BLaER1 treated with 17β-estradiol and CSF1 and Interleukin-3, amounts not matched to agents 10 nM and 100 nM (cell line): ENCODE measurements around the gene CALB2.

ENCODE experiments used
- H3K27ac ChIP-seq, 11 experiments: shearing (Covaris generic); formaldehyde crosslinking; 2 replicates each; pipeline ENCODE4 v1.8.1; 2022
- H3K27me3 ChIP-seq, 11 experiments: shearing (Covaris generic); formaldehyde crosslinking; 2 replicates each; pipeline ENCODE4 v1.8.1; 2022
- H3K36me3 ChIP-seq, 11 experiments: shearing (Covaris generic); formaldehyde crosslinking; 2 replicates each; pipeline ENCODE4 v1.8.1; 2022
- H3K4me1 ChIP-seq, 10 experiments: shearing (Covaris generic); formaldehyde crosslinking; 2 replicates each; pipeline ENCODE4 v1.8.1; 2022
- H3K4me2 ChIP-seq, 11 experiments: shearing (Covaris generic); formaldehyde crosslinking; 2 replicates each; pipeline ENCODE4 v1.8.1; 2022
- H3K4me3 ChIP-seq, 10 experiments: shearing (Covaris generic); formaldehyde crosslinking; 2 replicates each; pipeline ENCODE4 v1.8.1; 2022
- H3K9ac ChIP-seq, 11 experiments: shearing (Covaris generic); formaldehyde crosslinking; 2 replicates each; pipeline ENCODE4 v1.8.1; 2022
- H3K9me3 ChIP-seq, 11 experiments: shearing (Covaris generic); formaldehyde crosslinking; replicated peaks in 1 of 11; 2 replicates each; pipeline ENCODE4 v1.8.1; 2022
- H4K20me1 ChIP-seq, 11 experiments: shearing (Covaris generic); formaldehyde crosslinking; 2 replicates each; pipeline ENCODE4 v1.8.1; 2022
- Cebpa-rat ChIP-seq, 11 experiments: shearing (Covaris generic); IDR thresholded peaks; 2 replicates each; pipeline ENCODE4 v1.8.1; 2022

The CALB2 gene

GRCh38 chr16:71409011-71409775, 50.7 kb downstream of the CALB2 start:
- Histone ChIP-seq H3K4me2 (peak overlapping the region in 5 of 11 experiments; percentile 76 to 93 (median 87); a peak in 7 of 22 replicates), H4K20me1 (peaks cover 0 to 25% (median 0%) of the 10 kb centered on the region in 11 experiments; a peak in 4 of 22 replicates), H3K27ac (no peak overlapping the region), H3K4me1 (peaks cover 4 to 60% (median 40%) of the 10 kb centered on the region in 10 experiments), H3K9me3 (peaks cover 12 to 23% (median 12%) of the 10 kb centered on the region in 11 experiments), H3K27me3 (peaks cover 0 to 55% (median 0%) of the 10 kb centered on the region in 11 experiments; a peak in 9 of 22 replicates), H3K9ac (no peak overlapping the region), H3K4me3 (no peak overlapping the region), H3K36me3 (peaks cover 0 to 6% (median 0%) of the 10 kb centered on the region in 11 experiments; a peak in 4 of 22 replicates)
- no peak for TF ChIP-seq Cebpa-rat (IDR thresholded peaks at IDR 0.05)

- H3K27me3 ChIP-seq, result peaks cover 0 to 51% (median 0%) of the 10 kb centered on the region in 11 experiments; a peak in 9 of 22 replicates
- peaks cover 4 to 57% (median 40%) of the 10 kb centered on the region in 10 experiments for H3K4me1 ChIP-seq
- no peak overlapping the region for H3K9ac ChIP-seq
- H3K36me3 ChIP-seq, result no peaks in the 10 kb centered on the region
- H3K4me2 ChIP-seq, result peak overlapping the region in 1 of 11 experiments; percentile 15; a peak in 1 of 22 replicates
- H3K9me3 ChIP-seq, result peaks cover 2 to 13% (median 3%) of the 10 kb centered on the region in 11 experiments
- no peak overlapping the region for H3K27ac ChIP-seq
- no peak for TF ChIP-seq Cebpa-rat (IDR thresholded peaks at IDR 0.05)
- peaks cover 0 to 25% (median 0%) of the 10 kb centered on the region in 11 experiments; a peak in 4 of 22 replicates for H4K20me1 ChIP-seq
- H3K4me3 ChIP-seq, result no peak overlapping the region
Measured at GRCh38 chr16:71410146-71410545, 51.6 kb downstream of the CALB2 start.

- Histone ChIP-seq H3K4me1 (peaks cover 4 to 36% (median 21%) of the 10 kb centered on the region in 10 experiments; a peak in 19 of 20 replicates), H3K27me3 (peaks cover 0 to 31% (median 0%) of the 10 kb centered on the region in 11 experiments; a peak in 7 of 22 replicates), H3K4me3 (no peak overlapping the region), H4K20me1 (peaks cover 0 to 18% (median 0%) of the 10 kb centered on the region in 11 experiments; a peak in 4 of 22 replicates), H3K27ac (no peak overlapping the region), H3K4me2 (peak overlapping the region in 8 of 11 experiments; percentile 21 to 58 (median 40); a peak in 12 of 22 replicates), H3K36me3 (no peaks in the 10 kb centered on the region), H3K9ac (no peak overlapping the region), H3K9me3 (no peaks in the 10 kb centered on the region)
- TF ChIP-seq Cebpa-rat (IDR thresholded peaks at IDR 0.05), result no peak
Measured at GRCh38 chr16:71412270-71413160, 54.0 kb downstream of the CALB2 start.

GRCh38 chr16:71413341-71413740, 54.8 kb downstream of the CALB2 start:
- H3K36me3 ChIP-seq, result no peaks in the 10 kb centered on the region
- H4K20me1 ChIP-seq, result peaks cover 0 to 12% (median 0%) of the 10 kb centered on the region in 11 experiments; a peak in 4 of 22 replicates
- no peak overlapping the region for H3K27ac ChIP-seq
- no peak for TF ChIP-seq Cebpa-rat (IDR thresholded peaks at IDR 0.05)
- peaks cover 0 to 25% (median 0%) of the 10 kb centered on the region in 11 experiments; a peak in 7 of 22 replicates for H3K27me3 ChIP-seq
- H3K9me3 ChIP-seq, result no peaks in the 10 kb centered on the region
- H3K4me3 ChIP-seq, result no peak overlapping the region
- H3K4me1 ChIP-seq, result peaks cover 0 to 28% (median 12%) of the 10 kb centered on the region in 10 experiments; a peak in 15 of 20 replicates
- peak overlapping the region in 1 of 11 experiments; percentile 41; a peak in 3 of 22 replicates for H3K4me2 ChIP-seq
- H3K9ac ChIP-seq, result no peak overlapping the region

- H3K4me2 ChIP-seq, result no peak overlapping the region
- no peak overlapping the region for H3K4me3 ChIP-seq
- H3K9me3 ChIP-seq, result no peaks in the 10 kb centered on the region
- H3K4me1 ChIP-seq, result peaks cover 0 to 22% (median 8%) of the 10 kb centered on the region in 10 experiments; a peak in 10 of 20 replicates
- no peak for TF ChIP-seq Cebpa-rat (IDR thresholded peaks at IDR 0.05)
- H3K36me3 ChIP-seq, result no peaks in the 10 kb centered on the region
- no peak overlapping the region for H3K9ac ChIP-seq
- peaks cover 0 to 7% (median 0%) of the 10 kb centered on the region in 11 experiments; a peak in 4 of 22 replicates for H4K20me1 ChIP-seq
- H3K27me3 ChIP-seq, result peaks cover 0 to 20% (median 0%) of the 10 kb centered on the region in 11 experiments; a peak in 7 of 22 replicates
- H3K27ac ChIP-seq, result no peak overlapping the region
Measured at GRCh38 chr16:71414038-71414437, 55.5 kb downstream of the CALB2 start.

- H3K27ac ChIP-seq, result no peak overlapping the region
- H3K27me3 ChIP-seq, result peaks cover 25 to 37% (median 32%) of the 10 kb centered on the region in 11 experiments
- H3K36me3 ChIP-seq, result no peaks in the 10 kb centered on the region
- no peak for TF ChIP-seq Cebpa-rat (IDR thresholded peaks at IDR 0.05)
- peaks cover 13 to 17% (median 14%) of the 10 kb centered on the region in 11 experiments for H3K9me3 ChIP-seq
- H3K4me3 ChIP-seq, result no peak overlapping the region
- H4K20me1 ChIP-seq, result no peaks in the 10 kb centered on the region
- H3K9ac ChIP-seq, result no peak overlapping the region
- H3K4me2 ChIP-seq, result no peak overlapping the region
- no peaks in the 10 kb centered on the region for H3K4me1 ChIP-seq
Measured at GRCh38 chr16:71421911-71422310, 63.4 kb downstream of the CALB2 start.

- no peak overlapping the region for H3K27ac ChIP-seq
- no peak for TF ChIP-seq Cebpa-rat (IDR thresholded peaks at IDR 0.05)
- no peak overlapping the region for H3K9ac ChIP-seq
- no peak overlapping the region for H3K4me2 ChIP-seq
- peaks cover 31 to 48% (median 40%) of the 10 kb centered on the region in 11 experiments for H3K27me3 ChIP-seq
- H3K9me3 ChIP-seq, result peaks cover 22 to 28% (median 25%) of the 10 kb centered on the region in 11 experiments
- H3K4me1 ChIP-seq, result no peaks in the 10 kb centered on the region
- no peak overlapping the region for H3K4me3 ChIP-seq
- no peaks in the 10 kb centered on the region for H4K20me1 ChIP-seq
- H3K36me3 ChIP-seq, result no peaks in the 10 kb centered on the region
Measured at GRCh38 chr16:71423016-71423415, 64.5 kb downstream of the CALB2 start.

- no peak overlapping the region for H3K4me3 ChIP-seq
- H3K4me1 ChIP-seq, result no peaks in the 10 kb centered on the region
- no peak overlapping the region for H3K4me2 ChIP-seq
- H3K27me3 ChIP-seq, result peaks cover 31 to 49% (median 40%) of the 10 kb centered on the region in 11 experiments
- no peak overlapping the region for H3K27ac ChIP-seq
- H3K36me3 ChIP-seq, result no peaks in the 10 kb centered on the region
- H4K20me1 ChIP-seq, result no peaks in the 10 kb centered on the region
- TF ChIP-seq Cebpa-rat (IDR thresholded peaks at IDR 0.05), result no peak
- no peak overlapping the region for H3K9ac ChIP-seq
- peaks cover 30 to 37% (median 34%) of the 10 kb centered on the region in 11 experiments for H3K9me3 ChIP-seq
Measured at GRCh38 chr16:71423865-71424264, 65.3 kb downstream of the CALB2 start.
